ENCODE measurements around the gene FARS2. TPM values are rescaled to one million over a fixed set of nuclear protein-coding genes. Genes with fewer than 3 reads are reported as not detected.

FARS2 gene
- polyA plus RNA-seq, 2 of the 4 experiments (the other 2 are of a cell fraction) = 12.9 to 17.5 TPM

DNA sequence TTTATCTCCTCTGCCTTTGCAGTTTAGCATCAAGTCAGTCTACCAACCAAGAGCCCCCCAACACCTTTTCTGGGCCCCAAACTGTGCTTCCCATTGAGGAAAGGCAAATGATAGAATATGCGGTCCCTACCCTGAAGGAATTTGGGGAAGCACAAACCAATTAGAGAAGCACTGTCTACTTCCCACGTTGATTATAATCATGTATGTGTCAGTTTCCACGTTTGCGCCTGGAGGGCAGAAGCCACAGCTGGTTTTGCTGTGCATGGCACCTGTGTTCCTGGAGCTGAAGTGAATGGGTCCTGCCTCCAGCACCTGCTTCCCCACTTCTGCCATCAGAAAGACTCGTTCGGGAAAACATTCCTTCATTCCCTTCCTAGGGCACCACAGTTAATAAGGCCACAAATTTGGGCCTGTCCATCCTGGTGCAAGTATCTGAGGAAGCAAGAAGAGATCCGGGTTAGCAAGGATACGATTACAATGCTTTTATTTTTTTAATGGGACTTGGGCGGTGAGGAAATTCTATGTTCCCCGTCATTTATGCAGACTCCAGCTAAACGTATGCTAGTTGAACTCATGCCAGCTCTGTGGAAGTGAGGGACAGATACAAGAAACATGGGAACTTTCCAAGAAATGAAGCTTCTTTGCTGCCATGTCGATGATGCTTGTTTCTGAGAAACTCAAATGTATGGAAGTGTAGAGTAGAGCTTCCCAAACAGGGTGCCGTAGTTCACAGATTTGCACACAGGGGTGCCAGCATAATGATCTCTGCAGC is 411.9 kb downstream of the FARS2 start:
- FAIRE-seq = no peak
- no peak for DNase-seq (ENCODE audit: low read depth in 1 of 2, low spot score in 1 of 2)
- Histone ChIP-seq H3K4me3 (no peak overlapping the region), H3K4me1 (no peaks in the 10 kb centered on the region), H3K4me2 (no peak overlapping the region), H3K9me3 (no peaks in the 10 kb centered on the region), H3K27ac (no peak overlapping the region)
- CTCF ChIA-PET = interaction anchor here (1.3 kb wide), 1 partner anchor 385 kb away, joined by 3 read pairs; no protein-coding TSS in a partner anchor
- 93% methylated on average over 13 of the region's 13 CpGs for WGBS (ENCODE audit: missing lambda C conversion rate)
- no peak for ATAC-seq
- TF ChIP-seq RFX5 (IDR thresholded peaks at IDR 0.05) (no peak), RNF2 (IDR thresholded peaks at IDR 0.05; ENCODE audit: borderline replicate concordance, low read depth) (no peak), RAD21 (conservative IDR thresholded peaks at IDR 0.05 in 1 of 2, IDR thresholded peaks at IDR 0.05 in 1 of 2) (no peak), EP300 (IDR thresholded peaks at IDR 0.05) (no peak), ZC3H11A (IDR thresholded peaks at IDR 0.05) (no peak)
- POLR2A ChIA-PET = no interaction called here

DNA sequence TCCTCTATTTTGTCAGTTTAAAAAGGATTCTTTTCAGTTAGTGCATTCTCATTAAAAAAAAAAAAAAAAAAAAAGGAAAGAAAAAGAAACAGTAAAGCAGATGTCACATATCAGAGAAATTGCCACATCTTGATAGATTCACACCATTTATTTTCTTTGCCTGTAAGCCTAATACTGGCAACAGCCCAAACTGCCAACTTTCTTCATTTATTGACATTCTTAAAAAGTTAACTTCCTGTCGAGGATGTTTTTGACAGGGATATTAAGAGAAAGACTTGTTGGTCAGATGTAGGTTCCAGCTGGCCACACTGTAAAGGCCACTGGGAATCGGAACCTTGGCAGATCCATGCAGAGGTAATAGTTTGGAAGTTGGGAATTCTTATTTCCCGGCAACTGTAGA is 412.8 kb downstream of the FARS2 start:
- no peak for FAIRE-seq
- Histone ChIP-seq H3K4me3 (no peak overlapping the region), H3K4me2 (no peak overlapping the region), H3K9me3 (no peaks in the 10 kb centered on the region), H3K4me1 (no peaks in the 10 kb centered on the region), H3K27ac (no peak overlapping the region)
- no peak for TF ChIP-seq BHLHE40 (IDR thresholded peaks at IDR 0.05; ENCODE audit: low read depth, low read length)
- TF ChIP-seq MAZ (IDR thresholded peaks at IDR 0.05; ENCODE audit: borderline replicate concordance, low read depth, low read length) = no peak
- TF ChIP-seq ZFP36 (IDR thresholded peaks at IDR 0.05; ENCODE audit: borderline replicate concordance, partially characterized antibody) = no peak
- TF ChIP-seq EP300 (IDR thresholded peaks at IDR 0.05) = no peak
- TF ChIP-seq CBX2 (IDR thresholded peaks at IDR 0.05; ENCODE audit: borderline replicate concordance, low read depth) = no peak
- TF ChIP-seq GATA3 (IDR thresholded peaks at IDR 0.05; ENCODE audit: borderline replicate concordance) = no peak
- TF ChIP-seq HDAC2 (IDR thresholded peaks at IDR 0.05) = no peak
- TF ChIP-seq JUNB (IDR thresholded peaks at IDR 0.05) = no peak
- no peak for TF ChIP-seq JUN (IDR thresholded peaks at IDR 0.05)
- TF ChIP-seq SREBF2 (IDR thresholded peaks at IDR 0.05) = no peak
- TF ChIP-seq, protein P1, sequence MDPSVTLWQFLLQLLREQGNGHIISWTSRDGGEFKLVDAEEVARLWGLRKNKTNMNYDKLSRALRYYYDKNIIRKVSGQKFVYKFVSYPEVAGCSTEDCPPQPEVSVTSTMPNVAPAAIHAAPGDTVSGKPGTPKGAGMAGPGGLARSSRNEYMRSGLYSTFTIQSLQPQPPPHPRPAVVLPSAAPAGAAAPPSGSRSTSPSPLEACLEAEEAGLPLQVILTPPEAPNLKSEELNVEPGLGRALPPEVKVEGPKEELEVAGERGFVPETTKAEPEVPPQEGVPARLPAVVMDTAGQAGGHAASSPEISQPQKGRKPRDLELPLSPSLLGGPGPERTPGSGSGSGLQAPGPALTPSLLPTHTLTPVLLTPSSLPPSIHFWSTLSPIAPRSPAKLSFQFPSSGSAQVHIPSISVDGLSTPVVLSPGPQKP (IDR thresholded peaks at IDR 0.05; ENCODE audit: low read depth, low read length) = no peak
- TF ChIP-seq KDM5A (IDR thresholded peaks at IDR 0.05) = no peak
- ChIA-PET POLR2A (no interaction called here), CTCF (no interaction called here)
- WGBS (ENCODE audit: missing lambda C conversion rate) = 79% methylated on average over 3 of the region's 3 CpGs
- ATAC-seq = no peak
- DNase-seq (ENCODE audit: low read depth in 1 of 2, low spot score in 1 of 2) = no peak

DNA sequence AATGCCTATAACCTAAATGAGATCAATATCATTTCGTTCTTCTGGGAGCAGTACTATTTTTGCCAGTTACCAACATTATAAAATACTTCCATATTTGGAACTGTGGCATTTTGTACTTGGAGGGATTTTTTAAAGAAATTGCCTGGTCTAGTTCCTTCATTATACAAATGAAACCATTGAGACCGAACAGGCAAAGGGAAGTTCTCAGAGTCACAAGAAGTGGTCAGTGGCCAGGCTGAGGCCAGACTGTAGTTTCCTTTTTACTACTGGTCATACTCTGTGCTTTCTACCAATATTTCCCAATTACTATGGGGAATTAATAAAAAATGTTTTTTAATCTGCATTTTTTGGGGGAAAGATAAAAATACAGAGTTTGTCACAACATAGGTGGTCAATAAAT is 413.4 kb downstream of the FARS2 start:
- ATAC-seq = no peak
- CTCF ChIA-PET = no interaction called here
- Histone ChIP-seq H3K4me2 (no peak overlapping the region), H3K4me3 (no peak overlapping the region), H3K9me3 (no peaks in the 10 kb centered on the region), H3K27ac (no peak overlapping the region), H3K4me1 (no peaks in the 10 kb centered on the region)
- DNase-seq (ENCODE audit: low read depth in 1 of 2, low spot score in 1 of 2) = no peak
- TF ChIP-seq ZC3H11A (IDR thresholded peaks at IDR 0.05) = no peak
- no peak for TF ChIP-seq TFCP2L1 (CRISPR knock-in tag; IDR thresholded peaks at IDR 0.05)
- TF ChIP-seq, protein P2, sequence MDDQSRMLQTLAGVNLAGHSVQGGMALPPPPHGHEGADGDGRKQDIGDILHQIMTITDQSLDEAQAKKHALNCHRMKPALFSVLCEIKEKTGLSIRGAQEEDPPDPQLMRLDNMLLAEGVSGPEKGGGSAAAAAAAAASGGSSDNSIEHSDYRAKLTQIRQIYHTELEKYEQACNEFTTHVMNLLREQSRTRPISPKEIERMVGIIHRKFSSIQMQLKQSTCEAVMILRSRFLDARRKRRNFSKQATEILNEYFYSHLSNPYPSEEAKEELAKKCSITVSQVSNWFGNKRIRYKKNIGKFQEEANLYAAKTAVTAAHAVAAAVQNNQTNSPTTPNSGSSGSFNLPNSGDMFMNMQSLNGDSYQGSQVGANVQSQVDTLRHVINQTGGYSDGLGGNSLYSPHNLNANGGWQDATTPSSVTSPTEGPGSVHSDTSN (IDR thresholded peaks at IDR 0.05) = no peak
- no peak for TF ChIP-seq RARB (CRISPR knock-in tag; IDR thresholded peaks at IDR 0.05)
- no peak for TF ChIP-seq ZFP36 (IDR thresholded peaks at IDR 0.05; ENCODE audit: borderline replicate concordance, partially characterized antibody)
- no peak for TF ChIP-seq TP53 (CRISPR knock-in tag; IDR thresholded peaks at IDR 0.05)
- no peak for TF ChIP-seq RCOR1 (IDR thresholded peaks at IDR 0.05; ENCODE audit: low read depth, low read length)
- TF ChIP-seq, protein P3, sequence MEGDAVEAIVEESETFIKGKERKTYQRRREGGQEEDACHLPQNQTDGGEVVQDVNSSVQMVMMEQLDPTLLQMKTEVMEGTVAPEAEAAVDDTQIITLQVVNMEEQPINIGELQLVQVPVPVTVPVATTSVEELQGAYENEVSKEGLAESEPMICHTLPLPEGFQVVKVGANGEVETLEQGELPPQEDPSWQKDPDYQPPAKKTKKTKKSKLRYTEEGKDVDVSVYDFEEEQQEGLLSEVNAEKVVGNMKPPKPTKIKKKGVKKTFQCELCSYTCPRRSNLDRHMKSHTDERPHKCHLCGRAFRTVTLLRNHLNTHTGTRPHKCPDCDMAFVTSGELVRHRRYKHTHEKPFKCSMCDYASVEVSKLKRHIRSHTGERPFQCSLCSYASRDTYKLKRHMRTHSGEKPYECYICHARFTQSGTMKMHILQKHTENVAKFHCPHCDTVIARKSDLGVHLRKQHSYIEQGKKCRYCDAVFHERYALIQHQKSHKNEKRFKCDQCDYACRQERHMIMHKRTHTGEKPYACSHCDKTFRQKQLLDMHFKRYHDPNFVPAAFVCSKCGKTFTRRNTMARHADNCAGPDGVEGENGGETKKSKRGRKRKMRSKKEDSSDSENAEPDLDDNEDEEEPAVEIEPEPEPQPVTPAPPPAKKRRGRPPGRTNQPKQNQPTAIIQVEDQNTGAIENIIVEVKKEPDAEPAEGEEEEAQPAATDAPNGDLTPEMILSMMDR (IDR thresholded peaks at IDR 0.05) = no peak
- no peak for FAIRE-seq
- POLR2A ChIA-PET = no interaction called here
- WGBS (ENCODE audit: missing lambda C conversion rate) = 90% methylated on average over 2 of the region's 2 CpGs

All from A549 (cell line).